Inferior parietal cortex (tissue), 1 donor: Measurements from ENCODE around the gene C13orf46.

ENCODE experiments used
- DNase-seq: peaks from one replicate; pipeline ENCODE4 v3.0.0-alpha.2; 2016; ENCODE audit errors: extremely low spot score

Gene C13orf46

GRCh38 chr13:113970810-113971470 lies 2.9 kb downstream of the C13orf46 start:
- no peak for DNase-seq

GRCh38 chr13:113969973-113970611 lies 3.8 kb downstream of the C13orf46 start:
- no peak for DNase-seq

- DNase-seq: no peak
Measured at GRCh38 chr13:113969311-113969972, 4.4 kb downstream of the C13orf46 start.

GRCh38 chr13:113968463-113969310 lies 5.2 kb downstream of the C13orf46 start:
- DNase-seq: no peak

GRCh38 chr13:113967729-113968462 lies 6.0 kb downstream of the C13orf46 start:
- no peak for DNase-seq

- DNase-seq: no peak
Measured at GRCh38 chr13:113967206-113967720, 6.6 kb downstream of the C13orf46 start.

- DNase-seq: no peak
Measured at GRCh38 chr13:113965968-113966884, 7.7 kb downstream of the C13orf46 start.

GRCh38 chr13:113965383-113965874 lies 8.4 kb downstream of the C13orf46 start:
- no peak for DNase-seq

- DNase-seq: no peak
Measured at GRCh38 chr13:113964251-113964995, 9.5 kb downstream of the C13orf46 start.

GRCh38 chr13:113963376-113963775 lies 10.5 kb downstream of the C13orf46 start:
- no peak for DNase-seq

GRCh38 chr13:113962975-113963374 lies 10.9 kb downstream of the C13orf46 start:
- no peak for DNase-seq

GRCh38 chr13:113962386-113962785 lies 11.5 kb downstream of the C13orf46 start:
- DNase-seq: no peak

GRCh38 chr13:113960276-113960948 lies 13.5 kb downstream of the C13orf46 start:
- DNase-seq: no peak

- DNase-seq: no peak
Measured at GRCh38 chr13:113959198-113959597, 14.7 kb downstream of the C13orf46 start.

- no peak for DNase-seq
Measured at GRCh38 chr13:113958373-113958772, 15.5 kb downstream of the C13orf46 start.

- DNase-seq: no peak
Measured at GRCh38 chr13:113956571-113956970, 17.3 kb downstream of the C13orf46 start.

- no peak for DNase-seq
Measured at GRCh38 chr13:113955691-113956090, 18.2 kb downstream of the C13orf46 start.

GRCh38 chr13:113955235-113955634 lies 18.6 kb downstream of the C13orf46 start:
- no peak for DNase-seq
